T-helper 1 cell treated with Interleukin-12 subunit alpha and Interleukin-12 subunit beta and Interleukin-4 antibody, amounts not matched to agents 30 μg/mL and 1 μg/mL, for 36 hours (primary cell): Measurements from ENCODE around the gene ISY1.
A peak's percentile ranks its signal among the peaks of the same experiment; 100 is the strongest.
"Not testable (repeated sequence)": the region's sequence is repeated elsewhere in the genome, so short reads cannot be mapped to it uniquely, and the experiment has no call there.

Experiments used
- H3K27ac Mint-ChIP-seq: one replicate; pipeline ENCODE4 v1.8.0; 2021; ENCODE audit warnings: mild to moderate bottlenecking, mixed read lengths
- H3K27me3 Mint-ChIP-seq: one replicate; pipeline ENCODE4 v1.8.0; 2021; ENCODE audit warnings: low read depth, mixed read lengths
- H3K36me3 Mint-ChIP-seq: one replicate; pipeline ENCODE4 v1.8.0; 2021; ENCODE audit warnings: low read depth, mixed read lengths
- H3K4me1 Mint-ChIP-seq: one replicate; pipeline ENCODE4 v1.8.0; 2021; ENCODE audit warnings: low read depth, mixed read lengths
- H3K4me3 Mint-ChIP-seq: one replicate; pipeline ENCODE4 v1.8.0; 2021; ENCODE audit warnings: mild to moderate bottlenecking, moderate library complexity, mixed read lengths
- H3K9me3 Mint-ChIP-seq: one replicate; pipeline ENCODE4 v1.8.0; 2021; ENCODE audit warnings: mixed read lengths

The ISY1 gene

DNA sequence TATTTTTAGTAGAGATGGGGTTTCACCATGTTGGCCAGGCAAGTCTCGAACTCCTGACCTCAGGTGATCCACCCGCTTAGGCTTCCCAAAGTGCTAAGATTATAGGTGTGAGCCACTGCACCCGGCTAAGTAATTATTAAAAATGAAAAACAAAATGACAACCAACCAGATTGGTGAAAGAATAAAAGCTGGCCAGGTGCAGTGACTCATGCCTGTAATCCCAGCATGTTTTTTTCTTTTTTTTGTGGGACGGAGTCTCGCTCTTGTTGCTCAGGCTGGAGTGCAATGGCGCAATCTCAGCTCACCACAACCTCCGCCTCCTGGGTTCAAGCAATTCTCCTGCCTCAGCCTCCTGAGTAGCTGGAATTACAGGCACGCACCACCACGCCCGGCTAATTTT, 24.6 kb downstream of the ISY1 start:
- not testable (repeated sequence) for H3K4me1 Mint-ChIP-seq, H3K27ac Mint-ChIP-seq, H3K9me3 Mint-ChIP-seq, H3K27me3 Mint-ChIP-seq, H3K4me3 Mint-ChIP-seq
- peaks cover 26% of the 10 kb centered on the region for H3K36me3 Mint-ChIP-seq

DNA sequence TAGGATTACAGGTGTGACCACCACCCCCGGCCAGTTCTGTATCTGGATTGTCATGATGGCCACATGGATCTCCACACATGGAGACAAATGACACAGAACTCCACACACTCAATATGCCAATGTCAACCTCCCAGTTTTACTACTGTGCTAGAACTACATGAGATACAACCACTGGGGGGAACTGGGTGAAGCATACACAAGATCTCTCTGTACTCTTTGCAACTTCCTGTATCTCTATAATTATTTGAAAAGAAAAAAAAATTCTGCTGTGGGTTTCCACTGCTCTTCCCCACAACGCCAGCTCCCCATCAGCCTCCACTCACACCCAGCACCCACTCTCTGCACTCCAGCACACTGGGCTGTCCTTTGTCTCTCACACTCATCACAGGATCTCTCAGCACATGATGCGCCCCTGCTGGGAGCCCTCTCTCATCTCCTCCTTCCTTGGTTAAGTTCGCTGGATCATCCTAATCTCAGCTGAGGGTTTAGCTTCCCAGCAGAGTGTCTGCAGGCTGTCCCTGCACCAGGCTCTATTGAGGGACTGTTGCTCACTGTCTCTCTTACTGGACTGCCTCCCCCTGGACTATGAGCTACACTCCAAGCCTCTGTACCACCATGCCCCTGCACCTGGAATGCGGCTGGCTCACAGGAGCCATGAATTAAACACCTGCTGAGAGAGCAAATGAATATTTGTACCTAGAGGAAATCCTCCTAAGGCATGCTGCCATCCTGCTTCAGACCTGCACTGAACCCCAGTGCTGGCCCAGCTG, 28.6 kb downstream of the ISY1 start:
- Mint-ChIP-seq H3K36me3 (peaks cover 34% of the 10 kb centered on the region), H3K27ac (peak overlapping the region; percentile 10), H3K4me1 (peaks cover 4% of the 10 kb centered on the region), H3K9me3 (no peaks in the 10 kb centered on the region), H3K27me3 (no peaks in the 10 kb centered on the region), H3K4me3 (no peak overlapping the region)

DNA sequence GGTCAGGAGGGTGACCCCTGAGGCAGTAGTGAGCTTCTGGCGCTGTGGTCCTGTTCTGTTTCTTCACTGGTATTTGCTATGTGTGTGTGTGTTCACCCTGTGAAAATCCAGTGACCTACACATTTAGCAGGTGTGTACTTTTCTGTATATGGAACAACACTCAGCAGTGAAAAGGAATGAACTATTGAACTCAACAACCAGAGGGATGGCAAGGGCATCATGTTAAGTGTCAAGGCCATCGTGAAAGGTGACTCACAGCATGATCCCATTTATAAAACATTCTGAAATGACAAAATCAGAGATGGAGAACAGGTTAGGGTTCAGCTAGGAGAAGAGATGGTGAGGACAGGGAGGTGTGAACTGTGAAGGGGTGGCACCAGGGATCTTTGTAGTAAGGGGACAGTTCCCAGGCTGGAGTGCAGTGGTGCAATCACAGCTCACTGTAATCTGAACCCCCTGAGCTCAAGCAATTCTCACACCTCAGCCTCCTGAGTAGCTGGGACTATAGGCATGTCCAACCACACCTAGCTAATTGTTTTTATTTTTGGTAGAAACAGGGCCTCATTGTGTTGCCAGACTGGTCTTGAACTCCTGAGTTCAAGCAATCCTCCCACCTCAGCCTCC, 29.3 kb downstream of the ISY1 start:
- Mint-ChIP-seq H3K27ac (no peak overlapping the region), H3K27me3 (no peaks in the 10 kb centered on the region), H3K36me3 (peaks cover 37% of the 10 kb centered on the region), H3K4me3 (no peak overlapping the region), H3K4me1 (peaks cover 7% of the 10 kb centered on the region), H3K9me3 (no peaks in the 10 kb centered on the region)

DNA sequence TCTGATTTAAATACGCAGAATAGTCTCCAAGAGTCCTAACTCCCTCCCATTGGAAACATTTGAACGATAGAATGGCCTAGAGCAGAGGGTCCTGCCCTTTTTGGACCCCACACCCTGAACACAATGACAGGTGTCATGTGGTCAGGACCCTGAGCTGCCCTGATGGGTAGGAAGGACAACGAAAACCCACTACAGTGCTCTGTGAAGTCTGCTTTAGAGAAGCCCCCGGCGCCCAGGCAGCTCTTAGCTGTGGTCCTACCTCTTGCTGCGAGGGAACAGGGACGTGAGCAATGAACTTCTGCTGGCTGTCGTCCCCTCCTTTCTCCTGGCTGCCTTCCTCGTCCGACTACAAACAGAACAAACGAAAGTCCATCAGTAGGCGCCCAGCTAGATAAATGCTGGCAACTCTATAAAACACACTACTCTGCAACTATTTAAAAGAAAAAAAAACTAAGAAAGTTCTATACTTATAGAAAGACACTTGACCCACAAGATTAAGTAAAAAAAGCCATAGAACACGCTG, 30.5 kb downstream of the ISY1 start:
- H3K4me3 Mint-ChIP-seq, result no peak overlapping the region
- no peak overlapping the region for H3K27ac Mint-ChIP-seq
- peaks cover 44% of the 10 kb centered on the region for H3K36me3 Mint-ChIP-seq

DNA sequence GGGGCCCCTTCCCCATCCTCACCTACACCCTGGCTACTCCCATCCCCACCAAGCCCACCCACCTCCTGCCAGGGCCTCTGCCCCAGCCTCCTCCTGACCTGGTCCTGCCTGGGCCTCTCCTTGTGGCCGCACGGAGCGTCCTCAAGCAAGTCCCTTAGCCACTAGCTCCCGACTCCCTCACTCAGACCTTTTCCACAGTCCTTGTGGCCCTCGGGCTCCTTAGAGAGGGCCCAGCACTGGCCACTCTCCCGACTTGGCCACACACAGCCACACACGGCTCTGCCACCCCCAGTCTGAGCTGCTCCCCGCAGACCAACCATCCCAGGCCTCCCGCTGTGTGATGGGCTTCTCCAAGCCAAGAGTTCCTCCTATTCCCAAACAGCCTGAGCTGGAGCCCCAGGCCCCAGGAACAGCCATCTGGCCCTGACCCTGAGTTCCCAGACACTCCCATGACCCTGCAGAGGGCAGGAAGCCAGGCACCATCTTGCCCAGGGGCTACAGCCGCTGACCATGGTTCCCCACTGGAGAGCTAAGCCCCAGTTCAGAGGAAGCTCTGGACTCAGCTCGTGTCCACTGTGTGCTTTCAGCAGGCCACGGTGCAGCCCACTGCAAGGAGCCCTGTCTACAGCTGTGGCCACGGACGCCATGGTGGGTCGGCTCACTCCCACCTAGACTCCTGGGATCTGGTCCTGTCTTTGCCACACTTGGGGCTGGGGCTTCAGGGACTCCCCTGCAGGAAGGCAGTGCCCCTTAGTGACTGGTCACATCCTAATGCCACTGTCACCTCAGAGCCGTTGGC, 32.3 kb downstream of the ISY1 start:
- H3K36me3 Mint-ChIP-seq, result peaks cover 38% of the 10 kb centered on the region

More for the DNA sequence above, 30.5 kb downstream of the ISY1 start:
- peaks cover 7% of the 10 kb centered on the region for H3K4me1 Mint-ChIP-seq
- no peaks in the 10 kb centered on the region for H3K9me3 Mint-ChIP-seq
- no peaks in the 10 kb centered on the region for H3K27me3 Mint-ChIP-seq

DNA sequence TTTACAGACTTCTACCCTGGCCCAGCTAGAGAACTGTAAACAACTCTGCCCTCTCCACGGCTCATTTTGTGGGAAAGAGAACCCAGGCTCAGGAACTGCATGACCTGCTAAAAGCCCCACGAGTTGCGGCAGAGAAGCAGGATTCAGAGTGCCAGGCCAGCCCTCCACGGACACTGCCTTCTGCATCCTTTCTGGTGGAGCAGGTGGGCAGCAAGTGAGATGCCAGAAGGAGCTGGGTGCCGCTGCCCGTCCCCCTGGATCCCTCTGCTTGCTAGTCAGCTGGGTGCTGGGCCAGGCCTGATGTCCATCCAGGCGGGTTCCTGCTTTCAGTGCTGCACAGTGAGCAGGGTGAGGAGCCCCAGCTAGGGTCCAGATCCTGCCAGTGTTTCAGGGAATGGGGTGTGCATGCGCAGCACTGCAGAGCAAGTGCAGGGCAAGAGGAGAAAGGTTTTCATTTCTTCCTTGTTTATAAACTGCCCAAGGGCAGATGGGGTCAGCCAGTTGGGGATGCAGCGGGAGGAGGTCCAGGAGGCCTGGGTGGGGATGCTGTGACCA, 34.1 kb downstream of the ISY1 start:
- Mint-ChIP-seq H3K4me3 (no peak overlapping the region), H3K27ac (peak overlapping the region; percentile 70), H3K4me1 (peaks cover 14% of the 10 kb centered on the region), H3K36me3 (peaks cover 25% of the 10 kb centered on the region), H3K27me3 (no peaks in the 10 kb centered on the region), H3K9me3 (no peaks in the 10 kb centered on the region)

More for the DNA sequence above, 32.3 kb downstream of the ISY1 start:
- Mint-ChIP-seq H3K4me1 (peaks cover 7% of the 10 kb centered on the region), H3K27ac (peak overlapping the region; percentile 50), H3K9me3 (no peaks in the 10 kb centered on the region), H3K4me3 (no peak overlapping the region), H3K27me3 (no peaks in the 10 kb centered on the region)

DNA sequence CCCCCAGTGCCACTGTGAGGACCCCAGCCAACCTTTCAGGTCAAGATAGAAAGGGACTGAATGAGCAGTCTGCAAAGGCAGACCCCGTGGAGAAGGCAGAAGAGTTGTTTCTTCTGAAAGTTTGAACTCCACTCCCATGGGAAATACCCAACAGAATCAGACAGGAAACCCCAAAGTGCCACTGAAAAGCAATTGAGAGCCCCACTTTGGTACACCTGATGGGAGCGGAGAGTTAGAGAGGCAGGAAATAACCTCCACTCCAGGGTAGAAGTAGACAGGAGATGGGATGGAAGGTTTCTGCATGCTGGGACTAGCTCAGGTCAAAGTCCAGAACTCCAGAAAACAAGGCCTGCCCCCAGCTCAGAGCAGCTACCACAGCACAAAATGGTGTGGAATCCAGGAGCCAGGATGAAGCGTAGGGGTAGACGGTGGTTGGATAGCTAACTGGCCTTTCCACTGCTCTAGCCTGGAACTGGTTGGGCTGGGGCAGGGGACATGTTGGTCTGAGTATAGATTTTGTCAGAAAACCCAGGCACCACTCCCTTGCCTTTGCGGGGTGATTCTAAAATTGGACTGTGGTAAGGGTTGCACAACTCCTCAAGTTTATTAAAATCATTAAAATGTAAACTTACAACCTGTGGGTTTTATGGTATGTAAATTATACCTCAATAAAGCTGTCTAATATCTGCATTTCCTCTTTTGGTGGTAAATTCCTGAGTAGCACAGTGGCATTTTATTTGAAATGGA, 37.4 kb downstream of the ISY1 start:
- no peaks in the 10 kb centered on the region for H3K9me3 Mint-ChIP-seq
- no peaks in the 10 kb centered on the region for H3K27me3 Mint-ChIP-seq
- H3K36me3 Mint-ChIP-seq, result peaks cover 32% of the 10 kb centered on the region
- H3K27ac Mint-ChIP-seq, result peak overlapping the region; percentile 72
- peak overlapping the region; percentile 13 for H3K4me3 Mint-ChIP-seq
- H3K4me1 Mint-ChIP-seq, result peaks cover 25% of the 10 kb centered on the region

DNA sequence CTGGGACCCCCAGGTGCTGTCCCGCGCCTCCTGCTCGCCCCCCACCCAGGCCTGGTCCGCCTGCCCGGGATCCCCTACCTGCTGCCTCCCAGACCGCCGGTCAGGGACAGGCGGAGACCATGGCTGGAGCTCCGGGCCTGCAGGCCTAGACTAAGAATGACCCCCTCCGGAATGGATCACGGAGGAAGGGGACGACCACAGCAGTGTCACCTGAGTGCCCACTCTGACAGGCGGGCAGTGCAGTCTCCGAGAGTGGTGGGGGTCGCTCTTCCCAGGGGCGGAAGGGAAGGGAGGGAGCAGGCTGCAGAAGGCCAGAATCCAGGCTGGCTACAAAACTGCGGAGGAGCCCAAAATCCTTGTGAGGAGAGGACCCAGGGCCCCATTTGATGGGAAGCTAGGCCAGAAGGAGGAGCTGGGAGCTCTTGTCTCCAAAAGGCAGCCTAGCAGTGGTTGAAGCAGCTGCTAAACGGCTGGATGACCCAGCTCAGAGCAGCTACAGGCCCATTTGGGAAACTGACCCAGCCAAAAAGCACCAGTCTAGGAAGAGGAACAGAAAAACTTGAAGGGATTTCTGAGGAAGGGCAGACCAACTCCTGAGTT, 38.4 kb downstream of the ISY1 start:
- peak overlapping the region; percentile 72 for H3K27ac Mint-ChIP-seq
- peaks cover 33% of the 10 kb centered on the region for H3K4me1 Mint-ChIP-seq
- H3K9me3 Mint-ChIP-seq, result no peaks in the 10 kb centered on the region
- H3K4me3 Mint-ChIP-seq, result peak overlapping the region; percentile 22
- H3K36me3 Mint-ChIP-seq, result peaks cover 38% of the 10 kb centered on the region
- no peaks in the 10 kb centered on the region for H3K27me3 Mint-ChIP-seq

DNA sequence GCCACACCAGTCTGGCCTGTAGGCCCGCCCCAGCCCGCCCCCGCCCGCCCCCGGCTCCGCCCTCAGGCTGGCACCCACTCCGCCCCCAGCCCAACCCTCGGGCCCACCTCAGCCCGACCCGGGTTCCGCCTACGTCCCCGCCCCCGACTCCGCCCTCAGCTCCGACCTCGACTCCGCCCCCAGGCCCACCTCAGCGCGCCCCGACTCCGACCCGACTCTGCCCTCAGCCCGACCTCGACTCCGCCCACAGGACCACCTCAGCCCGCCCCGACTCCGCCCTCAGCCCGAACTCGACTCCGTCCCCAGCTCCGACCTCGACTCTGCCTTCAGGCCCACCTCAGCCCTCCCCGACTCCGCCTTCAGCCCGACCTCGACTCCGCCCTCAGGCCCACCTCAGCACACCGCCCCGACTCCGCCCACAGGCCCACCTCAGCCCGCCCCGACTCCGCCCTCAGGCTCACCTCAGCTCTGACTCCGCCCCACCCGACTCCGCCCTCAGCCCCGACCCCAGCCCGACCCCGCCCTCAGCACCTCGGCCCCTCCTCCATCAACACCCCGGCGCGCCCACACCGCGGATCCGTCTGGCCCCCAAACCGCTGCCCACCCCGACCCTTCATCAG, 39.0 kb downstream of the ISY1 start, which contains the start of gene RAB43:
TSS of gene RAB43 (minus strand) at position 13 of the 620 bp plus-strand sequence. CDS start 315 bp downstream, outside the sequence.
- H3K4me1 Mint-ChIP-seq, result peaks cover 37% of the 10 kb centered on the region
- H3K4me3 Mint-ChIP-seq, result peak within 1 kb of the TSS; percentile 98
- peaks cover 41% of the 10 kb centered on the region for H3K36me3 Mint-ChIP-seq

DNA sequence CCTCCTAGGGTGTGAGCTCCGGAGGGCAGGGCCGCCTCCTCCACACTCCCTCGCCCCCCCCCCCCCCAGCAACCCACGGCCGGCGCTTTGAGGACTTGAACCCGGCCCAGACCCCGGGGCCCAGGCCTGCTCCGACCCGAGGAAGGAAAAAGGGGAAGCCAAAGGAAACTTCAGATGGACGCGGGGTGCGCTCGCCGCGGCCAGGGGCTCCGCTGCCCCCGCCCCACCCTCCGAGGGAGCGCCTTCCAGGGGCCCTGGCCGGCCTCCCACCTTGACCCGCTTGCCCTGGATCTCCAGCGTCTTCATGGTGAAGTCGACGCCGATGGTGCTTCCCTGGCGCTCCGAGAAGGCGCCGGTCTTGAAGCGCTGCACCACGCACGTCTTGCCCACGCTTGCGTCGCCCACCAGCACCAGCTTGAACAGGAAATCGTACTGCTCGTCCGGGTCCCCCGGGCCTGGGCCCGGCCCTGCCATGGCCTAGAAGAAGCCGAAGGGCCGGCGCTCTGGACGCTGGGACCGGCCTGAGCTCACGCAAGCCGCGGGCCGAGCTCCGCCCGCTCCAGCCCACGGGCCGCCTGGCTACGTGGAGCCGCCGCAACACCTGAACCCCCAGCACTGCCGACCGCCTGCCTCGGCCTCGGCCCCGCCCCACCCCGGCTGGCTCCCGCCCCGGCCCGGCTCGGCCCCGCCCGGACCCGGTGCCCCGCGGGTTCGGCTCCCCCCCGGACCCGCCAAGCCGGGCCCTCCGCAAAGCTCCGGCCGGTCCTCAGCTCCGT, 39.7 kb downstream of the ISY1 start:
- peak overlapping the region; percentile 98 for H3K4me3 Mint-ChIP-seq
- no peaks in the 10 kb centered on the region for H3K27me3 Mint-ChIP-seq

More for the DNA sequence above, 39.0 kb downstream of the ISY1 start, which contains the start of gene RAB43:
- Mint-ChIP-seq H3K27ac (peak within 1 kb of the TSS; percentile 99), H3K9me3 (no peaks in the 10 kb centered on the region), H3K27me3 (no peaks in the 10 kb centered on the region)

DNA sequence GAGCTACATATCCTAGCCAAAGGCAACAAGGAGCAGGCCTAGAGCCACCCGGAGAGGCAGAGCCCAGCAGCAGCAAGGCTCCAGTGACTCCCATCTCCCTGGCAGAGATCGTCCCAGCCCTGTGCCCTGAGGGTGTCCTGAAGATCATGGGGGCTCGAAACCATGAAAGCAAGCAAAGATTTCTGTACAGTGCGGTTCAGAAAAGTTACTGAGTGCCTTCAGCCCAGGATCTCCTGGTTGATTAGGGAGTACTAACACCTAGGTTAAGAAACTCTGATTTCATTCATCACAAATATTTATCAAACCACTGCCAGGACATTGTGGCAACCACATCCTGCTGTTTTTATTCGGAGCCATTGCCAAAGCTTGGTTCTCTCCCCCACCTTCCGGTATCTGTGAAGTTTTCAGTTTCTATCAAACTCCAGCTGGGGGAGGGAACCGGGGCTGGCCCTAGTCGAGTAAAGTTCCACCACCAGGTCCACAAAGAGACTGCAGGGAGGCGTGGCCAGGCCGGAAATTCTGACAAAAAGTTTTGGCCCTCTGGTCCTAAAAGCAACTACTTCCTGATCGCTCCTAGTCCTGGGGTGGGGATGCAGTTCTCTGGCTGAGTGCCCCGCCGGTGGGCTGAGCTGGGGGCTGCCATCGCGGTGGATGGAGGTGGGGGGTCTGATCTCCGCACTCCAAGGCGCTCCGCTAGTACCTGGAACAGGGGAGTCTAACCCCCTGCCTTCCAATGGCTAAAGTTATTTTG, 40.4 kb downstream of the ISY1 start:
- no peaks in the 10 kb centered on the region for H3K27me3 Mint-ChIP-seq
- no peaks in the 10 kb centered on the region for H3K9me3 Mint-ChIP-seq
- peak overlapping the region; percentile 99 for H3K27ac Mint-ChIP-seq
- H3K4me3 Mint-ChIP-seq, result peak overlapping the region; percentile 98
- H3K36me3 Mint-ChIP-seq, result peaks cover 44% of the 10 kb centered on the region
- peaks cover 48% of the 10 kb centered on the region for H3K4me1 Mint-ChIP-seq

More for the DNA sequence above, 39.7 kb downstream of the ISY1 start:
- peaks cover 43% of the 10 kb centered on the region for H3K4me1 Mint-ChIP-seq
- peak overlapping the region; percentile 99 for H3K27ac Mint-ChIP-seq
- H3K9me3 Mint-ChIP-seq, result no peaks in the 10 kb centered on the region
- peaks cover 42% of the 10 kb centered on the region for H3K36me3 Mint-ChIP-seq
